Thyroid gland (tissue), 4 donors: ENCODE data around the gene SH2D5.
A peak's percentile ranks its signal among the peaks of the same experiment; 100 is the strongest.

Experiments used
- CTCF ChIP-seq, 6 experiments: fragments of 200-600 bp in 3 of 6; fragments of 450-650 bp in 3 of 6; sonication (generic) in 3 of 6; IDR thresholded peaks; one replicate each; pipeline ENCODE4 v1.5.1; 2016 to 2019; ENCODE audit warnings: antibody characterized with exemption in 6 of 6, mild to moderate bottlenecking in 2 of 6, inconsistent platforms in 1 of 6, moderate library complexity in 1 of 6
- POLR2A ChIP-seq, 2 donors: fragments of 450-650 bp; IDR thresholded peaks; one replicate each; pipeline ENCODE4 v1.6.1; 2017; ENCODE audit warnings: antibody characterized with exemption in 2 of 2, mild to moderate bottlenecking in 2 of 2, moderate library complexity in 1 of 2

GRCh38 chr1:20696397-20697333 lies 35.8 kb downstream of the SH2D5 start:
- TF ChIP-seq CTCF (IDR thresholded peaks at IDR 0.05) (peak; percentile 75 to 96 (median 88)), POLR2A (IDR thresholded peaks at IDR 0.05) (no peak)
